Transverse colon (tissue), 4 donors: ENCODE results near the gene FDPS. TPM values are rescaled to one million over a fixed set of nuclear protein-coding genes. Genes with fewer than 3 reads are reported as not detected.

Source experiments
- DNase-seq: peaks from one replicate; pipeline ENCODE4 v3.0.0-alpha.2; 2019
- H3K27ac ChIP-seq, 4 donors: fragments of 200-600 bp; sonication (generic); 2 replicates each; pipeline ENCODE4 v1.5.1; 2016 to 2018; ENCODE audit warnings: inconsistent platforms in 4 of 4
- H3K27me3 ChIP-seq: fragments of 200-600 bp; sonication (generic); 2 replicates; pipeline ENCODE4 v1.5.1; 2017; ENCODE audit warnings: inconsistent platforms
- H3K36me3 ChIP-seq, 4 donors: fragments of 200-600 bp; sonication (generic); 2 replicates each; pipeline ENCODE4 v1.5.1; 2017 to 2019; ENCODE audit warnings: inconsistent platforms in 4 of 4
- H3K4me1 ChIP-seq, 4 donors: fragments of 200-600 bp; sonication (generic); 2 replicates each; pipeline ENCODE4 v1.5.1; 2017 to 2020; ENCODE audit warnings: inconsistent platforms in 4 of 4
- H3K4me3 ChIP-seq, 4 donors: fragments of 200-600 bp; sonication (generic); 1 replicate in 1 of 4; 2 replicates in 3 of 4; pipeline versions ENCODE4 v1.5.1 to v1.6.1; 2017 to 2019; ENCODE audit warnings: inconsistent platforms in 4 of 4
- H3K9me3 ChIP-seq, 2 donors: fragments of 200-600 bp; sonication (generic); 2 replicates each; pipeline ENCODE4 v1.5.1; 2017 to 2019; ENCODE audit warnings: inconsistent platforms in 2 of 2
- EP300 ChIP-seq: sonication (generic); formaldehyde crosslinking; IDR thresholded peaks from one replicate; pipeline ENCODE4 v1.6.1; 2017; ENCODE audit warnings: antibody characterized with exemption, low read depth
- POLR2A ChIP-seq: fragments of 450-650 bp; IDR thresholded peaks from one replicate; pipeline ENCODE4 v1.6.1; 2016; ENCODE audit warnings: antibody characterized with exemption, mild to moderate bottlenecking, moderate library complexity
- POLR2AphosphoS5 ChIP-seq, 3 donors: sonication (generic); formaldehyde crosslinking; IDR thresholded peaks; one replicate each; pipeline ENCODE4 v1.6.1; 2016; ENCODE audit warnings: antibody characterized with exemption in 3 of 3
- WGBS, 2 donors: methylation state at CpG; one replicate each; pipeline ENCODE4 v1.1.5; 2018; ENCODE audit warnings: low coverage in 1 of 2; 5-methylcytosine and 5-hydroxymethylcytosine counted together
- in situ Hi-C, 4 donors: fragments of 200-750 bp; cut with MboI; loops; one replicate each; pipeline versions ENCODE4 v1.15.0 to v1.15.1; 2017; ENCODE audit warnings: low sequenced_read_pairs in 3 of 4, low pct_ligation_motif_present in 1 of 4, low pct_unique_long_range_greater_than_20kb in 1 of 4
- intact Hi-C: fragments of 100-400 bp; cut with DNase I; formaldehyde crosslinking; loops from one replicate; pipeline ENCODE4 v1.15.1; 2023; ENCODE audit warnings: low total_unique reads
- total RNA-seq, 4 donors: library from RNA; depleted of rRNA; stranded (reverse); fragments of >200 nt; gene quantifications; one replicate each; pipeline ENCODE4 v1.1.0, GENCODE V29; 2016
- TF ChIP-seq, protein P1 (sequence below), 5 experiments: fragments of 200-600 bp in 3 of 5; fragments of 450-650 bp in 2 of 5; sonication (generic) in 3 of 5; IDR thresholded peaks; 1 replicate in 2 of 5; 2 replicates in 3 of 5; pipeline ENCODE4 v1.5.1; 2016 to 2017; ENCODE audit warnings: antibody characterized with exemption in 5 of 5, inconsistent platforms in 3 of 5, mild to moderate bottlenecking in 2 of 5, moderate library complexity in 1 of 5

FDPS gene
- total RNA-seq, 4 donors from 2014 or later, result 73.7 to 158 (median 104) TPM

DNA sequence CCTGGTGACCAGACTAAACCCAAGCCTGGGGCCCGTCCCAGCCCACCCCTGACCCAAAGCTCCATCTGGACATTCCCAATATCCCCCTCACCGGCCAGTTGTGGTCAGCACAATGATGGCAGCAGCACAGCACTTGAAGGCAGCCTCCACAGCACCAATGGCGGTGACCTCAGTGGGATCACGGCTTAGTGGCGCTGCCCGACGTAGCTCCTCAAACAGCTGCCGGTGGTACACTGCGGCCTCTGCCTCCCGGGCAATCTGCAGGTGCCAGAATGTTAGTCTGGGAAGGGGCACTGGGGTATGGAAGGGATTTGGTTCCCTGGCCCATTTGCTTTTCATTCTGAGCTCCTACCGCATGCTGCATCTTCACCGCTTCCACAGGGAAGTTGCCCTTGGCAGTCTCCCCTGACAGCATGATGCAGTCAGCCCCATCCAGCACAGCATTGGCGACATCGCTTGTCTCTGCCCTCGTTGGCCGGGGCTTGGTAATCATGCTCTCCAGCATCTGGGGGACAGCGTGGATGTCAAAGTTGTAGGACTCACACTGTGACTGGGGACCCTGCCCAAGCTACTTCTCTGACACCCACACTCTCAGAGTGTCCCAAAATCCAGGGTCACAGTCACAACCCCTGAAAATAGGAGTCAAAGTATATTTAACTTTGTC, 15.4 kb upstream of the FDPS start:
- H3K4me1 ChIP-seq, result peaks cover 0 to 6% (median 0%) of the 10 kb centered on the region in 4 donors
- WGBS, 2 donors, result 87% methylated on average over 17 of the region's 17 CpGs; no CpG with 5 or more reads in 1 of the 2 donors
- H3K4me3 ChIP-seq, result no peak overlapping the region
- peaks cover 33% of the 10 kb centered on the region for H3K27me3 ChIP-seq
- in situ Hi-C loops, result no loop called here
- H3K9me3 ChIP-seq, result no peaks in the 10 kb centered on the region
- TF ChIP-seq EP300, result no peak
- TF ChIP-seq, protein P1, sequence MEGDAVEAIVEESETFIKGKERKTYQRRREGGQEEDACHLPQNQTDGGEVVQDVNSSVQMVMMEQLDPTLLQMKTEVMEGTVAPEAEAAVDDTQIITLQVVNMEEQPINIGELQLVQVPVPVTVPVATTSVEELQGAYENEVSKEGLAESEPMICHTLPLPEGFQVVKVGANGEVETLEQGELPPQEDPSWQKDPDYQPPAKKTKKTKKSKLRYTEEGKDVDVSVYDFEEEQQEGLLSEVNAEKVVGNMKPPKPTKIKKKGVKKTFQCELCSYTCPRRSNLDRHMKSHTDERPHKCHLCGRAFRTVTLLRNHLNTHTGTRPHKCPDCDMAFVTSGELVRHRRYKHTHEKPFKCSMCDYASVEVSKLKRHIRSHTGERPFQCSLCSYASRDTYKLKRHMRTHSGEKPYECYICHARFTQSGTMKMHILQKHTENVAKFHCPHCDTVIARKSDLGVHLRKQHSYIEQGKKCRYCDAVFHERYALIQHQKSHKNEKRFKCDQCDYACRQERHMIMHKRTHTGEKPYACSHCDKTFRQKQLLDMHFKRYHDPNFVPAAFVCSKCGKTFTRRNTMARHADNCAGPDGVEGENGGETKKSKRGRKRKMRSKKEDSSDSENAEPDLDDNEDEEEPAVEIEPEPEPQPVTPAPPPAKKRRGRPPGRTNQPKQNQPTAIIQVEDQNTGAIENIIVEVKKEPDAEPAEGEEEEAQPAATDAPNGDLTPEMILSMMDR (IDR thresholded peaks at IDR 0.05), result no peak
- TF ChIP-seq POLR2A, result no peak
- no peak for TF ChIP-seq POLR2AphosphoS5 (IDR thresholded peaks at IDR 0.05)
- DNase-seq, result no peak
- no peak overlapping the region for H3K27ac ChIP-seq
- intact Hi-C loops, result no loop called here
- H3K36me3 ChIP-seq, result no peaks in the 10 kb centered on the region

DNA sequence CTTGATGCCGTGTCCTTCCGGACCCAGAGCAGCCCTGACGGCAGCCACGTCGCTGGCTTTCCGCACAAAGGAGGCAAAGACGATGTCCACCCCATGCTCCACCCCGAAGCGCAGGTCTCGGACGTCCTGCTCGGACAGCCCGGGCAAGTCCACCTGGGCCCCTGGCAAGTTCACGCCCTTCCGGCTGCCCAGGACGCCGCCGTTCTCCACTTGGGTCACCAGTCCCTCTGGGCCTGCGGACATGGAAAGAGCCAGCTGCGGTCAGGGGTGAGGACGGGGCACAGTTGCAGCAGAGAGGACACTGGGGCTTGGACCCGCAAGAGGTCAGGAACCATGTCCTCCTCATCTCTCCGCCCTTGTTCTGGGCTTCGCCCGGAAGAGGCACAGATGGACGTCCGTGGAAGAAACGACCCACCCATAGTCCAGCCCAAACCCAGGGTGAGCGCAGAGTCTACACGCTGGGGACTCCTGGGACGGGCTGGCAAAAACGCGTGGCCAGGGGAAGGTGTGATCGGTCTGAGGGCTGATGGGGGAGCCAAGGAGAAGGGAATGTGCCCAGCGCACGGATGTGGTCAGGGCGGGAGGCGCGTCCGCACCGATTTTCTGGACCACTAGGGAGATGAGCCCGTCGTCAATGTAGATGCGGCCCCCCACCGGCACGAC, 14.0 kb upstream of the FDPS start:
- H3K9me3 ChIP-seq, result no peaks in the 10 kb centered on the region
- 48% methylated on average over 40 of the region's 46 CpGs; no CpG with 5 or more reads in 1 of the 2 donors for WGBS, 2 donors
- H3K27ac ChIP-seq, result no peak overlapping the region
- TF ChIP-seq POLR2A, result no peak
- TF ChIP-seq POLR2AphosphoS5 (IDR thresholded peaks at IDR 0.05), result no peak
- no peak for TF ChIP-seq EP300
- TF ChIP-seq, protein P1 (IDR thresholded peaks at IDR 0.05), result no peak
- in situ Hi-C loops (no loop called here), intact Hi-C loops (no loop called here)
- peak overlapping the region in 1 of 4 donors; percentile 11 for H3K4me3 ChIP-seq
- no peak for DNase-seq
- H3K27me3 ChIP-seq, result peaks cover 33% of the 10 kb centered on the region
- H3K4me1 ChIP-seq, result peaks cover 0 to 6% (median 0%) of the 10 kb centered on the region in 4 donors
- H3K36me3 ChIP-seq, result no peaks in the 10 kb centered on the region

DNA sequence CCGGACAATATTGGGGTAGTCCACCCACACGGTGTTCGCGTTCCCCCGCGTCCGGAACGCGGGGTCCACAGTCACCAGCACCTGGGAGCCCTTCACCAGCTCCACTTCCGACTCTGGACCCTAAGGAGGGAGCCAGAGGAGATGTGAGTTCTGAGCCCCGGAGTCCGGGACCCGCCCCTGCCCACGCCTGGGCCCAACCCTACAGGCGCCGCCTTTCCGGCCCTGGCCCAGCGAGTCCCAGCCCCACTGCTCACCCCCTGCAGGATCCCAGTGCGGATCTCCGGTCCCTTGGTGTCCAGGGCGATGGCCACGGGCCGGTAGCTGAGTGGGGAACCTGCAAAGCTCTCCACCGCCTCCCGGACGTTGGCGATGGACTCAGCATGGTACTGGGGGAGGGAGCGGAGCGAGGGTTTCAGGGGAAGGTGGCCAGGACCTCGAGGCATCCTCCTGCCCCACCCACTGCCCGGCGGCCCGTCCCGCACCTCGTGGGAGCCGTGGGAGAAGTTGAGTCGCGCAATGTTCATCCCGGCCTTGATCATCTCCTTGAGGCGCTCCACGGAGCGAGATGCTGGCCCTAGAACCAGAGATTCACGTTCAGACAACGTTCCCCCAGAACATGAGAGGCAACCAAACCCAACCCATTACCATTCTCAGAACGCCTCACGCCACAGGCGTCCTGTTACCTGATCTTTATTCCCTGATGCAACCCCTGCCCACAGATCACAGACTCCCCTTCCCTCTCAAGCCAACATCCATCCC, 13.3 kb upstream of the FDPS start:
- no peak for DNase-seq

More for the DNA sequence above, 13.3 kb upstream of the FDPS start:
- TF ChIP-seq EP300 (no peak), POLR2AphosphoS5 (IDR thresholded peaks at IDR 0.05) (no peak), POLR2A (no peak)
- TF ChIP-seq, protein P1 (IDR thresholded peaks at IDR 0.05), result no peak
- H3K27me3 ChIP-seq, result peaks cover 33% of the 10 kb centered on the region
- no peak overlapping the region for H3K27ac ChIP-seq
- 45% methylated on average over 40 of the region's 47 CpGs; no CpG with 5 or more reads in 1 of the 2 donors for WGBS, 2 donors
- no peaks in the 10 kb centered on the region for H3K36me3 ChIP-seq
- H3K4me1 ChIP-seq, result peaks cover 0 to 6% (median 0%) of the 10 kb centered on the region in 4 donors
- peak overlapping the region in 1 of 4 donors; percentile 11 for H3K4me3 ChIP-seq
- H3K9me3 ChIP-seq, result no peaks in the 10 kb centered on the region
- intact Hi-C loops (no loop called here), in situ Hi-C loops (no loop called here)
